Occipital lobe (tissue), 2 donors: ENCODE data around the gene CLUH. TPM values are rescaled to one million over a fixed set of nuclear protein-coding genes. Genes with fewer than 3 reads are reported as not detected.

Experiments
- DNase-seq: peaks from one replicate; lab custom pipeline; 2025; lab: John Stamatoyannopoulos, UW
- total RNA-seq: library from RNA; depleted of rRNA; stranded (reverse); fragments of >200 nt; gene quantifications from one replicate; pipeline ENCODE4 v1.2.3, GENCODE V29; 2014

CLUH gene, protein sequence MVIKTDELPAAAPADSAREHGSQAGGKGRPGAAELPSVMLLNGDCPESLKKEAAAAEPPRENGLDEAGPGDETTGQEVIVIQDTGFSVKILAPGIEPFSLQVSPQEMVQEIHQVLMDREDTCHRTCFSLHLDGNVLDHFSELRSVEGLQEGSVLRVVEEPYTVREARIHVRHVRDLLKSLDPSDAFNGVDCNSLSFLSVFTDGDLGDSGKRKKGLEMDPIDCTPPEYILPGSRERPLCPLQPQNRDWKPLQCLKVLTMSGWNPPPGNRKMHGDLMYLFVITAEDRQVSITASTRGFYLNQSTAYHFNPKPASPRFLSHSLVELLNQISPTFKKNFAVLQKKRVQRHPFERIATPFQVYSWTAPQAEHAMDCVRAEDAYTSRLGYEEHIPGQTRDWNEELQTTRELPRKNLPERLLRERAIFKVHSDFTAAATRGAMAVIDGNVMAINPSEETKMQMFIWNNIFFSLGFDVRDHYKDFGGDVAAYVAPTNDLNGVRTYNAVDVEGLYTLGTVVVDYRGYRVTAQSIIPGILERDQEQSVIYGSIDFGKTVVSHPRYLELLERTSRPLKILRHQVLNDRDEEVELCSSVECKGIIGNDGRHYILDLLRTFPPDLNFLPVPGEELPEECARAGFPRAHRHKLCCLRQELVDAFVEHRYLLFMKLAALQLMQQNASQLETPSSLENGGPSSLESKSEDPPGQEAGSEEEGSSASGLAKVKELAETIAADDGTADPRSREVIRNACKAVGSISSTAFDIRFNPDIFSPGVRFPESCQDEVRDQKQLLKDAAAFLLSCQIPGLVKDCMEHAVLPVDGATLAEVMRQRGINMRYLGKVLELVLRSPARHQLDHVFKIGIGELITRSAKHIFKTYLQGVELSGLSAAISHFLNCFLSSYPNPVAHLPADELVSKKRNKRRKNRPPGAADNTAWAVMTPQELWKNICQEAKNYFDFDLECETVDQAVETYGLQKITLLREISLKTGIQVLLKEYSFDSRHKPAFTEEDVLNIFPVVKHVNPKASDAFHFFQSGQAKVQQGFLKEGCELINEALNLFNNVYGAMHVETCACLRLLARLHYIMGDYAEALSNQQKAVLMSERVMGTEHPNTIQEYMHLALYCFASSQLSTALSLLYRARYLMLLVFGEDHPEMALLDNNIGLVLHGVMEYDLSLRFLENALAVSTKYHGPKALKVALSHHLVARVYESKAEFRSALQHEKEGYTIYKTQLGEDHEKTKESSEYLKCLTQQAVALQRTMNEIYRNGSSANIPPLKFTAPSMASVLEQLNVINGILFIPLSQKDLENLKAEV (N-terminal part only)
- 17.5 TPM for total RNA-seq

- peak; percentile 94 for DNase-seq
These were observed at the start of gene CLUH for GRCh38 chr17:2711608-2712299. Gene CLUH, minus strand, starts transcription at chr17:2711764. Its CDS starts 103 bp downstream, at chr17:2711661.

DNA sequence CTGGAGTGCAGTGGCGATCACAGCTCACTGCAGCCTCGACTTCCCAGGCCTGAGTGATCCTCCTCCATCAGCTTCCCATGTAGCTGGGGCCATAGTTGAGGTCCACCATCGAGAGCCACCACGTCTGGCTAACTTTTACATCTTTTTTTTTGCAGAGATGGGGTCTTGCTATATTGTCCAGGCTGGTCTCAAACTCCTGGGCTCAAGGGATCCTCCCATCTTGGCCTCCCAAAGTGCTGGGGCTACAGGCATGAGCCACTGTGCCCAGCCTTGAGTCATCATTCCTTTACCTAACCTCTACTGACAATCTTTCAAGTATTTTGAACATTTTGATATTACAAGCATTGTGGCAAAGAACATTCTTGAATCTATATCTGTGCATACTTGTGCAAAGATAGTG lies 47.3 kb upstream of the CLUH start:
- no peak for DNase-seq

GRCh38 chr17:2755891-2756724 lies 44.5 kb upstream of the CLUH start:
- no peak for DNase-seq

GRCh38 chr17:2751491-2751890 lies 39.9 kb upstream of the CLUH start:
- DNase-seq, result no peak

DNA sequence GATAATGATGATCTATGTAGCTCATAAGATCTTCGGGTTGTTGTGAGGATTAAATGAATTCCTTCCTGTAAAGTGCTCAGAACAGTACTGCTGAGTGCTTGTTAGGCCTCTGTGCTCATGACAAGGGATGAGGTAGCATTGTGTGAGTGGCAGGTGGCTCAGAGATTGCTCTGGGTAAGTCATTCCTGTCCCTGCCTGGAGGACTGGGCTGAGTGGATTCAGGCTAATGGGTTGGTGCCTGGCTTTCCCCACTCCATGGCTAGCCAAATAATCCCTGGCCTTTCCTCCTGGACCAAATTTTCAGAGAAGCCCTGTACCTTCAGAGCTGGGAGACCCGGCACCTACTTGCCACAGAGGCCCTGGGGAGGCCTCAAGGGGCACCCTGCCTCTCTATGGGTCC lies 39.2 kb upstream of the CLUH start:
- DNase-seq, result no peak

GRCh38 chr17:2749784-2750181 lies 38.2 kb upstream of the CLUH start:
- DNase-seq, result peak; percentile 58

- DNase-seq, result peak; percentile 58
These were observed 37.7 kb upstream of the CLUH start, which contains the start of gene CCDC92B for GRCh38 chr17:2749058-2749783. Gene CCDC92B, minus strand, starts transcription at chr17:2749652. Its CDS starts 14,507 bp downstream, at chr17:2735145.

DNA sequence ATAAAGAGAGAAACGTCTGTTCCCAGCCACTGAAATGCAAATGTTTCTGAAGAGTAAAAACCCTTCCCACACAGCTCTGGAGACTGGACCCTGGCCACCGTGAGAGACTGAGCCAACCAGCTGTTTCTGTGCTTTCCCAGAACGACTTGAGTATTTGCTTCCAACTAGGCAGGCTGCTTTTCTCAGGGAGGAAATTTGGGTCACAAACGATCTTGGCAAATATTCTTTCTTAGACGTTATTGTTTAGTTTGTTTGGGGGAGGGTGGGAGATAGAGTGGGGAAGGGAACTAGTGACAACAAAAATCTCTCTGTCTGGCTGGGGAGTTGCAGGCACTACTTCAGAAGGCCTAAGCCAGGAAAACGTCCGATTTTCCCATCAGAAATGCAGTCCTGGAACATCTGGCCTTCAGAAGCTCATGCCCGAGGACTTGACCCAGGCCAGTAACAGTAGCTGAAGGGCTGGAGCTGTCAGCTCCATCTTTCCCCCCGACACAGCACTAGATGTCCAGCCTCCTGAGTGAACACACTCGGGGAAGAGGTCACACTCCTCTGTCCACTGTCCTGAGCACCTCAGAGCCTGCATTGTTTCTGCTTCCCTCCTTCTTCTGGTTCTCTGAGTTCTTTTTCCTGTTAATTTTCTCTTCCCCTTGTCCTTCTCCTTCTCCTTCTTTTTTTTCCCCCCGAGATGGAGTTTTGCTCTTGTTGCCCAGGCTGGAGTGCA lies 33.9 kb upstream of the CLUH start:
- DNase-seq, result no peak

DNA sequence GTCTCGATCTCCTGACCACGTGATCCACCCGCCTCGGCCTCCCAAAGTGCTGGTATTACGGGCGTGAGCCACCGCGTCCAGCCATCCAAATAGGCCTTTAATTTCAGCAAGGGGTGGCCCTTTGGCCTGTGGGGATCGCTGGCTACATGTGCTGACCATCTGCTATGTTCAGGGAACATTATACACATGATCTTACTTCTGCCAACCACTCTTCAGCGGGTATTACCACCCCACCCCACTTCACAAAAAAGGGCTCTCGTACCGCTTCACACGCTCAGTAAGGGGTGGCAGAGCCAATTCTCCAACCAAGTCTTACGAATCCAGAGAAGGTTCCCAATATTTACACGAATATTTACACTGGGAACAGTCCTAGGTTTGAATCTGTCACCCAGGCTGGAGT lies 26.1 kb upstream of the CLUH start:
- no peak for DNase-seq

DNA sequence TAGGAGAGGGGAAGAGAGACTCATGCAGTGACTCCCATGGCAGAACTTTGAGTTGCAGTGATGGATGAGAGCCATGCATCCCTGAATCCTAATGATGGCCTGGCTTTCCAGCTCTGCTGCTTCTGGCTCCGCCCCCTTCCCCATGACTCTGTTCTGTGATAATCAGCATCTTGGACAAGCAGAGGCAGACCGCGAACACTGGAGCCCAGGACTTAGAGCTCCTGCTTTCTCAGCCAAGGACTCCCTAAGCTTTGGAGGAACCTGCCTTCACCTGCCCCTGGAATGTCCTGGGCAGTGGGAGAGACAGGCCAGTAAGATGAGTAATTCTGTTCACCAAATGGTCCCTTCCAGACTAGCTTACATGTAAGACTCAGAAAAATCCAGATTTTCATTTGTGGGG lies 25.4 kb upstream of the CLUH start:
- DNase-seq, result no peak

- DNase-seq, result no peak
These were observed 24.3 kb upstream of the CLUH start for GRCh38 chr17:2735896-2736295.

DNA sequence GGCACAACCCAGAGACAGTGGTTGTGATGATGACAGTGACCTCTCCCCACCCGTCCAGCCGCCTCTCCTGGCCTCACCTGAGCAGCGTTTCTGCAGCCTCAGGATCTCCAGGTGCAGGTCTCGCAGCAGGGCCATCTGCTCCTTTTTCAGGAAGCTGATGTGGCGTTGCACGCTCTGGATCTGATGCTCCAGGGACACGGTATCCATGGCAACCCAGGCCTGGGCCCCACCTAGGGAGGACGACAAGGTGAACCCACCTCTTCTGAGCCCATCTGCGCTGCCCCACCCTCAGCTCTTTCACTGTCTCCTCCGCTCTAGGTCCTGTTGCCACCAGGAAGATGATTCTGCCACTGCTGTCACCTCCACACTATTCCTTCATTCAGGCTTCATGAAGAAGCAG lies 23.4 kb upstream of the CLUH start:
- no peak for DNase-seq

GRCh38 chr17:2731807-2732206 lies 20.2 kb upstream of the CLUH start:
- DNase-seq, result no peak

DNA sequence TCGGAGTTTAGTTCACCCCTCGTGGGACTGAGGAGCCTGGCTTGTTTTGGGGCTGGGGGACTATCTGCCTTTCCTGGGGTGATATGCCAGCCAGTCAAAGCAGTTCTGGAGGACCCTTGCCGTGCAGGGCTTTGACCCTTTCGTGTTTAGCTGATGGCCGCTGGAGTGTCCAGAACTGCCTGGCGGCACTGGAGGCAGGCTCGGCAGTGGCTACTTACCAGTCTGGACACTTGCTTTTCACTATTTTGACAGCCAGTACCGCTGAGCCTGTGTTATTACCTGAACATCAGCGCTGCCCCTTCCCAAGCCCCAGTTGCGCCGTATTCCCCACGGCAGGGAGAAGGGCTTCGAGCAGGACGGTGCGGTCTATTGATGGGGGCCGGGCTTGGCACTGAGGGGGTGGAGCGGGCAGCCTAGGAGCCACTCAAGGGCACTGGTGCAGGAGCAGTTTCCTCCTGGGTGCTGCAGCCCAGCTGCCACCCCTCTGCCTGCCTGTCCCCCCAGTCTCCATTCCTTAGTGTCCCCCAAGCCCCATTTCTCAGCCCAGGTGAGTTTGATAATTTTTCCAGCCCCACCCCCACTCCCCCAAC lies 19.3 kb upstream of the CLUH start:
- DNase-seq, result no peak

DNA sequence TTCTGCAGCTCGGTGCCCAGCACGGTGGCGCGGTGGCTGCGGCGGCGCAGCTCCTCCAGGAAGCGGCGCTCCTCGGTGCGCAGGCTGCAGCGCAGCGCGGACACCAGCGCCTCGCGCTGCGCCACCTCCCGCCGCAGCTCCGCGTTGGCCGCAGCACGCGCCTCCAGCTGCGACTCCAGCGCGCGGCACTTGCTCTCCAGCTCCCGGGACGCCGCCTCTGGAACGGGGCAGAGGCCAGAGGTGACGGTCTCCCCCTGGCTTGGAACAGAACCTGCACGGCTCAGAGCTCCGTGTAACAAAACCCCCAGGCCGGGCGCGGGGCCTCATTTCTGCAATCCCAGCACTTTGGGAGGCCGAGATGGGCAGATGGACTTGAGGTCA lies 13.2 kb upstream of the CLUH start:
- peak; percentile 31 for DNase-seq

- no peak for DNase-seq
These were observed 12.6 kb upstream of the CLUH start for GRCh38 chr17:2723997-2724783.

DNA sequence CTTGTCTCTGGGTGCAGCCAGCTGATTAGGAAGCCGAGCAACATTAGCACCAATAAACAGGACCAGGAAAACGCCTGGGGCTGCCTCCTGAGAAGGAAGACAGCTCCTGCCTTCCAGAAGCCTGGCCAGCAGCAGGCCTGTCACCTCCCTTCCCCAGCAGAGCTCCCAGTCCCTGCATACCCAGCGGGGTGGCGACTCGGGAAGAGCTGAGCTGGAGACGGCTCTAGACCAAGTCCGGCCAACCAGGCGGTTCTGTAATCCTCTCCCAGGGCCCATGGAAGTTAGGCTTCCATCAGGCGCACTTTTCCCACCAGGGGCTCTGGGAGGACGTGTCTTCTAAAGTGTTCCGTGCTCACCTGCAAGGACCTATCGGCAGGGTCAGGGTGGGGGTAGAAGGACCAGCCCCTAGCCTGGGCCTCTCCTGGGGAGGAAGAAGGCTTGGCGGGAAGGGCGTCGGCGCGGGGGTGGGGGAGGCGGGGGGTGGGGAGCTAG lies 12.0 kb upstream of the CLUH start:
- DNase-seq, result no peak
